Natural killer cell (primary cell): Measurements from ENCODE around the gene FBXL17. TPM values are rescaled to one million over a fixed set of nuclear protein-coding genes. Genes with fewer than 3 reads are reported as not detected.

Experiments used
- ATAC-seq, 3 donors: fragments of 150-1000 bp in 2 of 3; fragments of 200-7000 bp in 1 of 3; cut with Tn5 transposase; 1 replicate in 1 of 3; 2 replicates in 2 of 3; pipeline ENCODE4 v1.10.0; 2021; ENCODE audit warnings: mild to moderate bottlenecking in 2 of 3, moderate library complexity in 2 of 3
- DNase-seq, 2 donors: peaks; one replicate each; pipeline versions ENCODE4 v3.0.0 to v3.0.0-alpha.2; 2013 to 2021; ENCODE audit warnings: mixed read lengths in 1 of 2
- H3K27ac ChIP-seq: one replicate; pipeline ENCODE4 v1.5.1; 2013; ENCODE audit warnings: mild to moderate bottlenecking, low read length
- H3K27me3 ChIP-seq: one replicate; pipeline ENCODE4 v1.6.1; 2013; ENCODE audit warnings: low read length; ENCODE audit not compliant: control insufficient read depth, insufficient read depth
- H3K36me3 ChIP-seq: one replicate; pipeline ENCODE4 v1.6.1; 2013; ENCODE audit warnings: low read length; ENCODE audit not compliant: control insufficient read depth, insufficient read depth
- H3K4me1 ChIP-seq: one replicate; pipeline ENCODE4 v1.6.1; 2013; ENCODE audit warnings: low read length; ENCODE audit not compliant: control insufficient read depth, insufficient read depth
- H3K4me3 ChIP-seq: one replicate; pipeline ENCODE4 v1.5.1; 2013; ENCODE audit warnings: low read length
- H3K9me3 ChIP-seq: one replicate; pipeline ENCODE4 v1.6.1; 2013; ENCODE audit warnings: low read length; ENCODE audit not compliant: control insufficient read depth, insufficient read depth
- H3K27ac Mint-ChIP-seq, 2 donors: one replicate each; pipeline ENCODE4 v1.8.0; 2022; ENCODE audit warnings: mild to moderate bottlenecking in 2 of 2, mixed read lengths in 2 of 2, moderate library complexity in 1 of 2
- H3K27me3 Mint-ChIP-seq, 2 donors: one replicate each; pipeline ENCODE4 v1.8.0; 2022; ENCODE audit warnings: low read depth in 2 of 2, mixed read lengths in 2 of 2
- H3K36me3 Mint-ChIP-seq: one replicate; pipeline ENCODE4 v1.8.0; 2022; ENCODE audit warnings: mixed read lengths
- H3K4me1 Mint-ChIP-seq, 2 donors: one replicate each; pipeline ENCODE4 v1.8.0; 2022; ENCODE audit warnings: mixed read lengths in 2 of 2
- H3K4me3 Mint-ChIP-seq: one replicate; pipeline ENCODE4 v1.8.0; 2022; ENCODE audit warnings: mild to moderate bottlenecking, moderate library complexity, mixed read lengths
- H3K9me3 Mint-ChIP-seq, 2 donors: one replicate each; pipeline ENCODE4 v1.8.0; 2022; ENCODE audit warnings: mixed read lengths in 2 of 2
- WGBS: methylation state at CpG from one replicate; pipeline ENCODE4 v1.1.7; 2013; ENCODE audit warnings: missing lambda C conversion rate; ENCODE audit not compliant: insufficient coverage; 5-methylcytosine and 5-hydroxymethylcytosine counted together
- intact Hi-C: fragments of 100-400 bp; cut with micrococcal nuclease; formaldehyde crosslinking; loops from one replicate; pipeline ENCODE4 v1.14.2; 2022
- total RNA-seq, 4 donors: library from RNA; stranded (reverse); fragments of 120-200 nt in 1 of 4; gene quantifications; one replicate each; pipeline versions ENCODE4 v1.2.3 to v1.2.4, GENCODE V29; 2013 to 2022
- TF ChIP-seq, protein P1 (sequence below): fragments of 200-600 bp; IDR thresholded peaks from one replicate; pipeline ENCODE4 v1.8.0; 2022; ENCODE audit warnings: antibody characterized with exemption

Gene FBXL17
- total RNA-seq, 3 donors from 2014 or later (not counting 1 experiment from before 2014, with no cell fraction given) = 34.2 to 46.8 (median 34.9) TPM

DNA sequence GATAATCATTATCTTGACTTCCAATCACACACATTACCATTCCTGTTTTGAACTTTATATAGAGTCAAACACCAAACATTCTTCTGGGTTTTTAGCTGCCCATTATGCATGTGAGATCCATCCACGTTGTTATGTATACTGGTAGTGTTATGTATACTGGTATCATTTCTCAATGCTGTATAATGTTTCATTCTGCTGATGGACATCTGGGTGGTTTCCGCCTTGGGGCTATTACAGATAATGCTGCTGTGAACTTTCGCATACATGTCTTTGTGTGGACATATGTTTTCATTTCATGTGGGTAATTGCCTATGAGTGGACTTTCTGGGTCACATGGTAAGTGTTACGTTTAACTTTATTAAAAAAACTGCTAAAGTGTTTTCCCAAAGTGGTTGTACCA lies 493.4 kb downstream of the FBXL17 start:
- ATAC-seq (no peak), DNase-seq (no peak)
- Mint-ChIP-seq H3K4me1 (peaks cover 9 to 13% of the 10 kb centered on the region in 2 donors), H3K27ac (no peak overlapping the region), H3K36me3 (no peaks in the 10 kb centered on the region), H3K4me3 (no peak overlapping the region), H3K9me3 (no peaks in the 10 kb centered on the region), H3K27me3 (no peaks in the 10 kb centered on the region)
- WGBS = 99% methylated on average over 3 of the region's 4 CpGs
- TF ChIP-seq, protein P1, sequence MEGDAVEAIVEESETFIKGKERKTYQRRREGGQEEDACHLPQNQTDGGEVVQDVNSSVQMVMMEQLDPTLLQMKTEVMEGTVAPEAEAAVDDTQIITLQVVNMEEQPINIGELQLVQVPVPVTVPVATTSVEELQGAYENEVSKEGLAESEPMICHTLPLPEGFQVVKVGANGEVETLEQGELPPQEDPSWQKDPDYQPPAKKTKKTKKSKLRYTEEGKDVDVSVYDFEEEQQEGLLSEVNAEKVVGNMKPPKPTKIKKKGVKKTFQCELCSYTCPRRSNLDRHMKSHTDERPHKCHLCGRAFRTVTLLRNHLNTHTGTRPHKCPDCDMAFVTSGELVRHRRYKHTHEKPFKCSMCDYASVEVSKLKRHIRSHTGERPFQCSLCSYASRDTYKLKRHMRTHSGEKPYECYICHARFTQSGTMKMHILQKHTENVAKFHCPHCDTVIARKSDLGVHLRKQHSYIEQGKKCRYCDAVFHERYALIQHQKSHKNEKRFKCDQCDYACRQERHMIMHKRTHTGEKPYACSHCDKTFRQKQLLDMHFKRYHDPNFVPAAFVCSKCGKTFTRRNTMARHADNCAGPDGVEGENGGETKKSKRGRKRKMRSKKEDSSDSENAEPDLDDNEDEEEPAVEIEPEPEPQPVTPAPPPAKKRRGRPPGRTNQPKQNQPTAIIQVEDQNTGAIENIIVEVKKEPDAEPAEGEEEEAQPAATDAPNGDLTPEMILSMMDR = no peak
- Histone ChIP-seq H3K36me3 (no peaks in the 10 kb centered on the region), H3K4me3 (no peak overlapping the region), H3K4me1 (no peaks in the 10 kb centered on the region), H3K9me3 (no peaks in the 10 kb centered on the region), H3K27me3 (no peaks in the 10 kb centered on the region), H3K27ac (no peak overlapping the region)
- intact Hi-C loops = no loop called here

DNA sequence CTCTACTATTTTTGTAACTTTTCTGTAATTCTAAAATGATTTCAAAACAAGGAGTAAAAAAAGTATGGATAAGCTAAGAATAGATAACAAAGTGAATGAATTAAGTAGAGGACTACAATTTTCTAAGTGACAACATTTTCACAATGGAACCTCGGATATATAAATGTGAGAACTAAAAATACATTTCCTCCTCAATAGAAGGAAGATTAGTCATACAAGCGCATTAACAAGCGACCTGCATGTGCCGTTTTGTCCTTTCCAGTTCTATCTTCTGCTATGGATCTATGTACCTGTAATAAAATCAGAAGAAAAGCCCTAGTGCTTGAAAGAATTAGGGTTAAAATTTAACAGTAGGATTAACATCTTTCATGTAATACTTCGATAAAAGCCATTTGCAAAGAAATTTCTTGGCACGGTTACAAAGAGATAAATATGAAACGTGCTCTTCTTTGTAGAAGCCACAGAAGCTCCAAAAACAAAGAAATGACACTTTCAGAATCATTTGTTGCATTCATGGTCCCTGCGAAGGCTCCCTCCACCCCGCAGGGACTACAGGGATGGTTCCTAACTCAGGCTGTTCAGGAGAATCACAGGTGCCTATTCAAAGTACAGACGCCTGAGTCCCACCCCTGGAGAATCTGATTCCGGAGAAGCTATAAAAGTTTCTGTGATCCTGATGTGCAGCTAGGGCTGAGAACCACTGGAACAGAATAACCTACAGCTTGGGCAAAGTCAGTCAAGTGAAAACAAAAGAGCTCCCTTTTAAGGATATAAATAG lies 494.5 kb downstream of the FBXL17 start:
- Mint-ChIP-seq H3K27me3 (no peaks in the 10 kb centered on the region), H3K4me3 (no peak overlapping the region), H3K27ac (no peak overlapping the region), H3K36me3 (no peaks in the 10 kb centered on the region), H3K4me1 (peaks cover 9 to 13% of the 10 kb centered on the region in 2 donors), H3K9me3 (no peaks in the 10 kb centered on the region)
- H3K4me1 ChIP-seq = no peaks in the 10 kb centered on the region
- no peaks in the 10 kb centered on the region for H3K36me3 ChIP-seq
- DNase-seq = no peak
- H3K27ac ChIP-seq = no peak overlapping the region
- no peak overlapping the region for H3K4me3 ChIP-seq
- 81% methylated on average over 10 of the region's 11 CpGs for WGBS
- H3K9me3 ChIP-seq = no peaks in the 10 kb centered on the region
- H3K27me3 ChIP-seq = no peaks in the 10 kb centered on the region
- no peak for ATAC-seq
- intact Hi-C loops = no loop called here
- TF ChIP-seq, protein P1 = no peak

DNA sequence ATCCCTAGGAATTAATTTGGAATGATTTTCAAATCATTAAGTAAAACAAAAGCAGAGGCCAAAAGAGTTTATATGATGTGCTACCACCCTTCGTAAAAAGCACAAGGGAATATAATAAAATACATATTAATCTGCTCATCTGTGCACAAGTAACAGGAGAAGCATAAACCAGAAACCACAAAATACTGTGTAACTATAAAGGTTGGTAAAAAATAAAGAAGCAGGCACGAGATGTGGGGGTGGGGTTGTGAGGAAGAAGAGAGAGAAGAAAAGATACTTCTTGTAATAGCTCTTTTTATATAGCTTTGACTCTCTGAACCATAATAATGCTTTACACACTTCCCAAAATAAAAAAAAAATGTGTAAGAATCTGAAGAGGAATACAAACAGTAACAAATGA lies 496.3 kb downstream of the FBXL17 start:
- Histone ChIP-seq H3K36me3 (no peaks in the 10 kb centered on the region), H3K27ac (no peak overlapping the region), H3K4me3 (no peak overlapping the region), H3K9me3 (no peaks in the 10 kb centered on the region), H3K27me3 (no peaks in the 10 kb centered on the region), H3K4me1 (no peaks in the 10 kb centered on the region)
- no peak overlapping the region for H3K4me3 Mint-ChIP-seq
- peaks cover 9 to 13% of the 10 kb centered on the region in 2 donors for H3K4me1 Mint-ChIP-seq
- TF ChIP-seq, protein P1 = no peak
- no peaks in the 10 kb centered on the region for H3K36me3 Mint-ChIP-seq
- ATAC-seq = no peak
- intact Hi-C loops = no loop called here
- H3K27ac Mint-ChIP-seq = no peak overlapping the region
- DNase-seq = no peak
- H3K27me3 Mint-ChIP-seq = no peaks in the 10 kb centered on the region
- no peaks in the 10 kb centered on the region for H3K9me3 Mint-ChIP-seq
- no CpG with 5 or more reads among the region's 2 CpGs for WGBS

DNA sequence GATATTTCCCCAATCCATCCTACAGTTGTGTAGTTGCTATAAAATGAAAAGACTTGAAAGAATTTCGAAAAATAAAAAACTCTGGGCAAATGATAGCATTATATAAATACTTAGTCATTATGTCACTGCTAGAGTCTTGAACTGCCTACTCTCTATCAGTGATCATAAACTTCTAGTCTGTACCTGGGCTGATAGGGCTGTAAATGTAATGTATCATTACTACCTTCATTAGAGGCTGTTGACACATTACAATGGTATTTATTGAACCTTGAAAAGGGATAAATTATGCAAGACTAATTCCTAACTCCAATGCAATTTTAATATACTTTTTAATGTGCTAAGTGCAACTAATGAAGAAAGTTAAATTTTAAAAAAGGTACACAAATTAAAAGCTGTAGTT lies 497.0 kb downstream of the FBXL17 start:
- Mint-ChIP-seq H3K27ac (no peak overlapping the region), H3K4me1 (peaks cover 9 to 13% of the 10 kb centered on the region in 2 donors), H3K4me3 (no peak overlapping the region), H3K36me3 (no peaks in the 10 kb centered on the region), H3K9me3 (no peaks in the 10 kb centered on the region), H3K27me3 (no peaks in the 10 kb centered on the region)
- Histone ChIP-seq H3K4me3 (no peak overlapping the region), H3K36me3 (no peaks in the 10 kb centered on the region), H3K27me3 (no peaks in the 10 kb centered on the region), H3K27ac (no peak overlapping the region), H3K9me3 (no peaks in the 10 kb centered on the region), H3K4me1 (no peaks in the 10 kb centered on the region)
- intact Hi-C loops = no loop called here
- TF ChIP-seq, protein P1 = no peak
- DNase-seq (no peak), ATAC-seq (no peak)
- WGBS = no CpG with 5 or more reads among the region's 1 CpG
